HCEC 1CT (cell line): Measurements from ENCODE around the gene KCNG3.

Source experiments
- DNase-seq: peaks from one replicate; pipeline ENCODE4 v3.0.0-alpha.2; 2017

KCNG3 gene

DNA sequence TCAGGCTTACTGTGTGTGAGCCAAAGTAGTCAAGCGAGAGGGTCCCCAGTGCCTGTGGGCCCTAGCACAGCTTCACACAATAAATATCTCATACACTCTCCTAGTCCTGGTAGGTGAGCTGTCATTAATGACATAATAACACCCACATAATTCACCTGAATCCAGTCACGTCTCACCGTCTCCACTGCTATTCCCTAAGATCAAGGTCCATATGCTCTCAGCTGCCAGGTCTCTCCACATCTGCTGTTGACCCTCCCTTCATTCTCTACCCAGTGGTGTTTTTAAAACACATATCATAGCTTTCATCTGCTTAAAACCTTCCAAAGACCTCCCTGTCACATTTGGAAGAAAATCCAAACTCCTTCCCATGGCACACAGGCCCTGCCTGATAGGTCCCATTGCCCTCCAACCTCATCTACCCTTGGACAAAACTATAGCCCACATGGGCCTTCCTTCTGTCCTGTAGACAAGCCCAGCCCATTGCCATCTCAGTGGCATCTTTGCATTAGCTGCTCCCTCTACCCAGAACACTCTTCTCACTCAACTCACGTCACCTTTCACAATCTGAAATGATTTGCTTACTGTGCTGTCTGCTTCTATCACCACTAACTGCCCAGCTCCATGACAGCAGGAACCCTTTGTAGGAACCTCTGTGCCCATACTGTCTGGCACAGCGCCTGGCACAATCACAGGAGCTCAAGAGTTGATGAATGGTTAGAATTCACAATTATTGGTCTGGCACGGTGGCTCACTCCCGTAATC lies 7.5 kb downstream of the KCNG3 start:
- DNase-seq = no peak

DNA sequence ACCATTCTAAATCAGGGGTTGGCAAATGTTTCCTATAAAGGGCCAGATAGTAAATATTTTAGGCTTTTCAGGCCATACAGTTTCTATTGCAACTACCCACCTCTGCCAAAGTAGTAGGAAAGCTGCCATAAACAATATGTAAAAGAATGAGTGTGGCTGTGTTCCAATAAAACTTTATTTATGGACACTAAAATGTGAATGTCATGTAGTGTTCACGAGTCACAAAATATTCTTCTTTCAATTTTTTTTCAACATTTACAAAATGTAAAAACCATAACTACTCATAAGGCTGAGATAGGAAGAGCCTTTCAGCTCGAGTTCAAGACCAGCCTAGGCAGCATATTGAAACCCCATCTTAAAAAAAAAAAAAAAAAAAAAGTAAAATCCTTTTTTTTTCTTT lies 13.4 kb downstream of the KCNG3 start:
- no peak for DNase-seq

DNA sequence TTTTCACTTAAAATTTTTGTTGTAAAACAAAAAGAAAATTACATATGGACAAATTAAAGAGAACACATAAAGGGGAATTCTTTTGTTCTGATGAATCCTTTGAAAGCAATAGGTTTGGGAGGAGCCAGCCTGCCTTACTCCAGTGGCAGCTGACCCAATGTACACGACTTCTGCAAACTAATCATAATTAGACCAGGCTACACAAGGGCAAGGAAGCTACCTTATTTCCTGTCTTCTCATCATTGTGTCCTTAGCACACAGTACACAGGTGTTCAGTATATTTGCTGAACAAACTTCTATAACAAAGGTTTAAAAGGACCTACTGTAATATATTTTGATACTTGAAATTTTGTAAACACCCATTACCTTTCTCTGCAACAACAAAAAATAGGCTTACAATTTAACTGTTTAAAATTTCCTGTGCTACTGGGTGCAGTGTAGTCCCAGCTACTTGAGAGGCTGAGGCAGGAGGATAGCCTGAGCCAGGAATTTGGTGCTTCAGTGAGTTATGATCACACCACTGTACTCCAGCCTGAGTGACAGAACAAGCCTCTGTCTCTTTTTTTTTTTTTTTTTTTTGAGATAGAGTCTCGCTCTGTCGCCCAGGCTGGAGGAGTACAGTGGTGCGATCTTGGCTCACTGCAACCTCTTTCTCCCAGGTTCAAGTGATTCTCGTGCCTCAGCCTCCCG lies 18.9 kb downstream of the KCNG3 start:
- no peak for DNase-seq

DNA sequence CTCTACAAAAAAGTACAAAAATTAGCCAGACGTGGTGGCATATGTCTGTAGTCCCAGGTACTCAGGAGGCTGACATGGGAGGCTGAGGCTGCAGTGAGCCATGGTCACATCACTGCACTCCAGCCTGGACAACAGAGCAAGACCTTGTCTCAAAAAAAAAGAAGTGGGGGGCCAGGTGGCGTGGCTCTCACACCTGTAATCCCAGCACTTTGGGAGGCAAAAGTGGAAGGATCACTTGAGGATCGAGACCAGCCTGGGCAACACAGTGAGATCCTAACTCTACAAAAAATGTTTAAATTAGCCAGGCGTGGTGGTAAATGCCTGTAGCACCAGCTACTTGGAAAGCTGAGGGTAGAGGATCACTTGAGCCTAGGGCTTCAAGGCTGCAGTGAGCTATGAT lies 23.1 kb downstream of the KCNG3 start:
- DNase-seq = no peak

DNA sequence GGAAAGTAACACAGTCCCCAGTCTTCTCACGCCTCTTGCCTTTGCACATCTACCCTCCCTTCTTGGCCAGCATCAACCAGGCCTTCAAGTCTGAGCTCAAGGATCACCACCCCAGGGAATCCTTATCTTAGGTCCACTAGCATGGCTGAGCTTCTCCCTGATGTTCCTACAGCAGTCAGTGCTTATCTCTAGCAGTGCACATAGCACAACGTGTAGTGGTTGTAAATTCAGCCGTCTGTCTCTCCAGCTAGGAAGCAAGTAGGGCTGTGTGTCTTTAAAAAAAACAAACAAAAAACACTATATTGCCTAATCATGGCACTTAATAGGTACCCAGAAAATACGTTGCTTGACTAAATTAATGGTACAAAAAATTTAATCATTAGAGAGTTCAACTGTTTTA lies 29.2 kb downstream of the KCNG3 start:
- DNase-seq = no peak

DNA sequence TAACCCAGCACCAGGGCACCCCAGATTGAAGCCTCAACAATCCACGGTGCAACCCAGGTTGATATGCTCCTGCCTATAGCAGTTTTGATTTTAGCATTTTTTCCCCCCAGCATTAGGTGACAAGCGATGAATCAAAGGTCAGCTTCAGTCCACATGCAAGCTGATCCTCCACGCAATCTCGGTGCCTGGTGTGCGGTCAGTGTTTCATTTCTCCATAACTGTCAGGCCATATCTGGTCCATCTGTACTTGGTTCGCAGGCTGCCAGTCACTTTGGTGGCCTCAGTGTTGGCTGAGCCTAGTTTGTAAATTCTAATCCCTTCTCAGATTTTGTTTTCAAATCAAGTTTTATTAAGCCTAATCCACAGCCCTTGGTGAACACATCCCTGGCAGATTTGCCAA lies 30.2 kb downstream of the KCNG3 start:
- no peak for DNase-seq

DNA sequence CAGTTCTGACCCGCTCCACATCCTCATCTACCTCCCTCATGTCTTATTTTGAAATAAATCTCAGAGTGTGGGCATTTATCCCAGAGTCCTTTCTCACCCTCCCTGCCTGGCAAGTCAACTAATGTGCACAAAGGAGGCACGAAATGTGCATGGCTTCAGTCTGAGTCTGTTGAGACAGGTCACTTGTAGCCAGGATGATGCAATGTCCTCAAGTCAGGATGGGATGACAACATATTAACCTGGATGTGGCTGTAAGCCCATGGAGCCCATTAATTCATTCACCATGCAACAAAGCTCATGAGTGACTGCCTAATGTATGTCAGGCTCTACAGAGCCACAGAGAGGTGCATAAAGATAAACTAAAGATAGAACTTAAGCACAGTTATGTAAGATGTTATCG lies 34.5 kb downstream of the KCNG3 start:
- no peak for DNase-seq

DNA sequence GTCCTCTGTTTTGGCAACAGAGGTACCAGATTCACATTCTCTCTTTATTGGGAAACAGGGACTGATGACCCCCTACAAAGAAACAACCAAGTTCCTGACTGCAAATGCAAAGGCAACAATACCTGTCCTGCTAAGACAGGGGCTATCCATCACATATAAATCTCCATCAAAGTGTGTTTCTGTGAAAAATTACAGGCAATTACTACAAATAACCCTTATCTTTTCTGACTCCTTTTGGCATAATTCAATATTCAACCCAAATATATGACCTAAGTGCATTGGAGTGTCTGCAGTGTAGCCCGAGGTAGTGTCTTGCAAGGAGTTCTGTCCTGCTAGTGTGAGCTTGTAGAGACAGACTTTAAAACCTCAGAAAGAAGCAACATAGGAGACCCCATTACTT lies 35.4 kb downstream of the KCNG3 start:
- DNase-seq = no peak

DNA sequence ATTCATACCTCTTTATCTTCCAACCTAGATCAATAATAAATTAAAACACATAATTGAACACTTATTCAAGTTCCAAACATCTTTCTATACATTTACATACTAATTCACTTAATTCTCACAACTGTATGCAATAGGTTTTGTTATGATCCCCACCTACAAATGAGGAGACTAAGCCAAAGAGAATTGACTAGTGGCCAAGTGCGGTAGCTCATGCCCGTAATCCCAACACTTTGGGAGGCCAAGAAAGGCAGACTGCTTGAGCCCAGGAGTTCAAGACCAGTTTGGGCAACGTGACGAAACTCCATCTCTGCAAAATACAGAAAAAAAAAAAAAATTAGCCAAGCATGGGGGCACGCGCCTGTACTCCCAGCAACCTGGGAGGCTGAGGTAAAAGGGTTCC lies 36.8 kb downstream of the KCNG3 start:
- no peak for DNase-seq

DNA sequence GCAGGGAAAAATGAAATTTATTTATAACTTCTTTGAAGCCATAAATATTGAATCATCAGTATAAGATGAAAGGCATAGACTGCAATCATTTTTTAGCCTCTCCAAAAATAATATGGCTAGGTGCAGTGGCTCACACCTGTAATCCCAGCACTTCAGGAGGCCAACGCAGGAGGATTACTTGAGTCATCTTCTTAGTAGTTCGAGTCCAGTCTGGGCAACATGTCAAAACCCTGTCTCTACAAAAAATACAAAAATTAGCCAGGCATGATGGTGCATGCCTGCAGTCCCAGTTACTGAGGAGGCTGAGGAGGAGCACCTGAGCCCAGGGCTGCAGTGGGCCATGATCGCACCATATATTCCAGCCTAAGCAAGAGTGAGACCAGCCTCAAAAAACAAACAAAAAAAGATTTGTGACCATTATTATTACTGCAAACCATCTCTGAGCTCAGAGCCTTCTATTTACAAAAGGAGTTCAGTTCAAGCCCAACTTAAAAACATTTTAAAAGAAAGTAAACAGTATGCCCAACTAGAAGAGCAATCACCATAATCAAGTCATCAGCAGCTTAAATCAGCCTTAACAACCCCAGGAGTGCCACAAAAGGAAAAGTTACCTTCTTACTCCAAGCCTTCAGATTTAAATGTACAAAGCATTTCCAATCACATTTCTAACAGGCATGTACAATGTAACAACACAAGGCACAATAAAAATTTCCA lies 37.5 kb downstream of the KCNG3 start:
- DNase-seq = no peak

DNA sequence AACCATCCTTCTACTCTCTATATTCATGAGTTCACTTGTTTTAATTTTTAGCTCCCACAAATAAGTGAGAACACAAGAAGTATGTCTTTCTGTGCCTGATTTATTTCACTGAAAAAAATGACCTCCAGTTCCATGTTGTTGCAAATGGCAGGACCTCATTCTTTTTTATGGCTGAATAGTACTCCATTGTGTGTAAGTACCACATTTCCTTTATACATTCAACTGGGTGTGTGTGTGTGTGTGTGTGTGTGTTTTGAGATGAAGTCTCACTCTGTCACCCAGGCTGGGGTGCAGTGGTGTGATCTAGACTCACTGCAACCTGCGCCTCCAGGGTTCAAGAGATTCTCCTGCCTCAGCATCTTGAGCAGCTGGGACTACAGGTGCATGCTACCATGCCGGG lies 41.2 kb downstream of the KCNG3 start:
- DNase-seq = no peak

DNA sequence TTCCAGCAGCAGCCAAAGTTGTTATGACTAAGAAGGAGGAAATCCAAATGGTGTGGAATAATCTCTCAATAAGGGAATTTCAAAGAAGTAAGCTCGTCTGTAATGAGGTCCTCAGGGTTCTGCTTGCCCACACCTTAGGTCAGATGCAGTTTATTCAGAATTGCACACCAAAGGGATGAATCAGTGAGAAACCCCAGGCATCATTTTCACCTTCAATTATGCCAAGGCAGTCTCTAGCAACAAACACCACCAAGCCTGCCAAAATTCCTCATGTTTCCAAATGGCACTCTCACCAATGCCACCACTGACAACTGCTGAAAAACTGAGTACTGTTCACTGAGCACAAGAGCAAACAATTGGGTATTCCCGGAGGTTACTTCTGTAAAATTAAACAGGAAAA lies 43.6 kb downstream of the KCNG3 start:
- no peak for DNase-seq

DNA sequence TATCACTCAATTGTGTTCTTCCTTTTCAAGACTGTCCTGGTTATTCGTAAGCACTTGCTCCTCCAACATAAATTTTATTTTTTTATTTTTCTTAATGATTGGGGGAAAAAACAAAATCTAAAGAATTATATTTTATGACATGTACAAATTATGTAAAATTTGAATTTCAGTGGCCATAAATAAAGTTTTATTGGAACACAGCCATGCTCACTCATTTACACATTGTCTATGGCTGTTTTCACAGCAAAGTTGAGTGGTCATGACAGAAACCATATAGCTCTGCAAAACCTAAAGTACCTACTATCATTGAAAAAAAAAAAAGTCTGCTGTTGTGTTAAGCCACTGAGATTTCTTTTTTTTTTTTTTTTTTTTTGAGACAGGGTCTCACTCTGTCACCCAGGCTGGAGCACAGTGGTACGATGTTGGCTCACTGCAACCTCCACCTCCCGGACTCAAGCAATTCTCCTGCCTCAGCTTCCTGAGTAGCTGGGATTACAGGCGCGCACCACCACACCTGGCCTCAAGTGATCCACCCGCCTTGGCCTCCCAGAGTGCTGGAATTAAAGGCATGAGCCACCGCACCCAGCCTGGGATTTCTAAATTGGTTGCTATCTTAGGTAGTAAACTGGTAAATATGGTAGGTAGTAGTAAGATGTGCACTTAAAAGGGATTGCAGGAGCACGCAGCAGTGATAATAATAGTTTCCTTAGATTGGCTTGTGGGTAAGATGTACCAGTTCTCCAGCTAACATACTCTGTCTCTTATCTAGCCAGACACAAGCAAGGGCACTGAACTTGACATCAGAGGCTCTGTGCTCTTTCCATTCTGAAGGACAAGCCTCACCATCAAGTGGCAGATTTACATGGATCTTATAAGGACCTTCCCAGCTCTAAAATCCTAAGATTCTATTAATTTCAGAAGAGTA lies 44.4 kb downstream of the KCNG3 start:
- no peak for DNase-seq

DNA sequence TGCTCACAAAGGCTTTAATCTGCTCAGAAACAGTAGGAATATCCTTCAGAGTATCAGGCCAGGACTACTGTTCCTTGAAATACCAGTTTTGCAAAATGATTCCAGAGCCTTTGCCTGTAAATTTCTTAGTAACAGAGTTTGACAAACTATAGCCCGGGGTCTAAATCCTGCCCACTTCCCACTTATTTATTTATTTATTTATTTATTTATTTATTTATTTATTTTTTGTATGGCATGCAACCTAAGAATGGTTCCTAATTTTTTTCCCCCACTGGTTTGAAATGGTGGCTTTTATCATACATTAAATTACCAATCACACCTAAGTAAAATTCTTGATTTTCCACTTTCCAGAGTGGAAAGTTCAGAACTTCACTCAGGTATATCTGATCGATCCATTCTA lies 45.6 kb downstream of the KCNG3 start:
- DNase-seq = no peak

DNA sequence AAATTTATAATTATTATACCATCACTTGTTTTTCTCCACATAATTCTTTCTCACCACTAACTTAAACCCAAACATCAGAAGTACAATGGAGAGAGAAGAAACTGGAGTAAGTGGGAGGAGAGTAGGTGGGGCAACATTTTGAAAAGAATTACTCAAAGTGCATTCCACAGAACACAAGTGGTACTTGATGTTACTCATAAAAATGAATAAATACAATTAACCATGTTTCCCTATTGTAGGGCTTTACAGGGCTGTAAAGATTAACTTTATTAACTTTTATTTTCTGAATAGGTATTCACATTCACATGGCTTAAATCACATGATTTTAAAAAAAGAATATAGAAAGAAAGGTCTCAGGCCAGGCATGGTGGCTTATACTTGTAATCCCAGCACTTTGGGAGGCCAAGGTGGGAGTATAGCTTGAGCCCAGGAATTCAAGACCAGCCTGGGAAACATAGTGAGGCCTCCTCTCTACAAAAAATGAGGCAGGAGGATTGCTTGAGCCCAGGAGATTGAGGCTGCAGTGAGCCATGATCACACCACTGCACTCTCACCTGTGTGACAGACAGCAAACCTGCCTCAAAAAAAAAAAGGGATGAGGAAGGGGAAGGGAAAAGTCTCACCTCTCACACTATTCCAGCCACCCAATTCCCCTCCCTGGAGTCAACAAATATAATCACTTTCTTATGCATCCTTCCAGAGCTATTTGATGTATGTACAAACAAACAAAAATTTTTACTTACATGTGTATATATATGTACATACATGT lies 47.1 kb downstream of the KCNG3 start:
- no peak for DNase-seq

DNA sequence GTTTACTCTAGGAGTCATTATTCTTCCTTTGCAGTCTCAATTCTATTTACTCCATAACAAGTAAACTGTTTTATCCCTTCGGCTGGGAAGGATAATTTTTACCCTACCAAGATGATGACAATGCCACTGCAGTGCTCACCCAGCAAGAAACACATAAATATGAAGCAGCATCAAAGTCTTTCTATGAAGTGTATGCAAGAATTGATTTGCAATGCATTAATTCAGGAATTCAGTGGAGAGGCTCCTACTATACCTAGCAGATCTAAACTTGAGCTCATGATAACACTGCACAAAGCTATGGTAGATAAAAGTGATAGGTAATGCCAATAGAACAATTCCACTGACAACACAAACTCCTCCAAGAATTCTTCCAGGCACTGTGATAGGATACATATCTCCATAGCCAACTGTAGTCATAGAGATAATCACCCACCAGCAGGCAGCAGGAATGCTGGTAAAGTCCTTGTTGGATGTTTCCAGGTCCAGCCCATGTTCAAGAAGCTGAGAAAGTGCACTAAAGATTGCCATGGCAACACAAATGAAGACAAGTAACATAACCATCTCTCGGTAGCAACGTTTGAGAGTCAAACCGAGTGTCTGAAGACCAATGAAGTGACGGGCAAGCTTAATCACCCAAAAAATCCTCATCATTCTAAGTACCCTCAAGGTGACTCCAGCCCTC lies 49.9 kb downstream of the KCNG3 start:
- no peak for DNase-seq

DNA sequence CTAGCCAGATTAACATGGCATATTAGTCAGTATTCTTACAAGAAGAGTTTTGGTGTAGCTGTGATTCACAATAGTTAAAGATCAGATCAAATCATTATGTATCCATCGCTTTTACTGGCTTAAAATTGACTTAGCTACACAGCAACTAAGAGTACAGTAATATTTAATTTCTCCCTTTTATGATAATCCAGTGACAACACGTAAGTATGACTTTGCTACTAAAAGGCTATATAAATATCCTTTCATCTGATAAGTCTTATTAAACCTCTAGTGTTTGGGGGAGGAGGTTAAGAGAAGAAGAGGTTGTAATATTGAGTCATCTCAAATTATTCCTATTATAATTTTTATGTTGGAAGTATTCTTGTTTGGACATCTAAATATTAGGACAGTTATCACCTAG lies 51.0 kb downstream of the KCNG3 start:
- DNase-seq = no peak

DNA sequence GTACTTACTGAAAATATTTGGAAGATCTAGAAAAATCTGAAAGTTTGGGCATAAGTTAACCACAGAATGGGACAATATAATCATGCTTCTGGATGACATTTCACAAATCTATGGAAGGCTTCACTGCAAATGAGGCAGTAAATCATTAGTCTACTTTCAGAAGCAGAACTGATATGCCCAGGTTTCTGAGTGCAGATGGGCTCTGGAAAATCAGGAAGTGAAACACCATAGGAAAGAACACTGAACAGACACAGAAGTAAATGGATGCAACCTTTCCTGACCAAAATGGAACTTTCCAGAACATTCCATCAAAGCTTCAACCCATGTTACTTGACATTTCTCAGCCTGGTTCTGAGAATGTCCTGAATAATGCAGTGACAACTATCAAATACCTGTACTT lies 55.1 kb downstream of the KCNG3 start:
- no peak for DNase-seq

DNA sequence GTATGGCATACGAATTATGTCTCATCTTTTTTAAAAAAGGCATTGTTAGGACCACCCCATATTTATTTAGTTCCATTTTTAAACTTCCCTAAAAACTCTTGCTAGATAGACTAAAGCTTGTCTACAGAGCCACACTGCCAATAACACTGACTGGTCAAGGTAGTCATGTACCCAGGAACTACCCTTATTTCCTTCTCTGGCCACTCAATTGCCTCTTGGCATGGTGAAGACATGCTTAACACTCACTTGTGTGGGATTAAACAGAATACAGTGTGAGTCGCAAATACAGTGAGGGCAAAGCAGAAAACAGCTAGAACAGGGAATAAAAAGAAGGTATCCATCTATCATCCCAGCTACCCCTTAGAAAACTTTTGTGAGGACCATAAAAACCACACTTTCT lies 57.4 kb downstream of the KCNG3 start:
- DNase-seq = no peak

DNA sequence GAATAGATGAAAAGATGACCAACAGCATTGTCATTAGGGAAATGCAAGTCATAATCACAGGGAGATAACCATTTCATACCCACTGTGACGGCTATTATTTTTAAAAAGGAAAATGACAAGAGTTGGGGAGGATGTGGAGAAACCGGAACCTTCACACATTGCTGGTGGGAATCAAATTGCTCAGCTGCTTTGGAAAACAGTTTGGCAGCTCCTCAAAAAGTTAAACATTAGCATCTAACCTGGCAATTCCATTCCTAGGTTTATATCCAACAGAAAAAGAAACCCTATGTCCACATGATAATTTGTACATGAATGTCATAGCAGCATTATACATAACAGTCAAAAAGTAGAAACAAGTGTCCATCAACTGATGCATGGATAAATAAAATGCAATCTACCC lies 58.2 kb downstream of the KCNG3 start:
- no peak for DNase-seq

DNA sequence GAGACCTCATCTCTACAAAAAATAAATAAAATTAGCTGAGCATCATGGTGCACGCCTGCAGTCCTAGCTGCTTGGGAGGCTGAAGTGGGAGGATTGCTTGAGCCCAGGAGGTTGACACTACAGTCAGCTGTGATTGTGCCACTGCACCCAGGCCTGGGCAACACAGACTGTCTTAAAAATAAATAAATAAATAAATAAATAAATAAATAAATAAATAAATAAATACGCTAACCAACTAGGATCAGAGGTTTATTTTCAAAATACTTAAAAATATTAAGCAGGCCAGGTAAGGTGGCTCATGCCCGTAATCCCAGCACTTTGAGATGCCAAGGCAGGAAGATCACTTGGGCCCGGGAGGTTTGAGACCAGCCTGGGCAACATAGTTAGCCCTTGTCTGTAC lies 63.6 kb downstream of the KCNG3 start:
- no peak for DNase-seq

DNA sequence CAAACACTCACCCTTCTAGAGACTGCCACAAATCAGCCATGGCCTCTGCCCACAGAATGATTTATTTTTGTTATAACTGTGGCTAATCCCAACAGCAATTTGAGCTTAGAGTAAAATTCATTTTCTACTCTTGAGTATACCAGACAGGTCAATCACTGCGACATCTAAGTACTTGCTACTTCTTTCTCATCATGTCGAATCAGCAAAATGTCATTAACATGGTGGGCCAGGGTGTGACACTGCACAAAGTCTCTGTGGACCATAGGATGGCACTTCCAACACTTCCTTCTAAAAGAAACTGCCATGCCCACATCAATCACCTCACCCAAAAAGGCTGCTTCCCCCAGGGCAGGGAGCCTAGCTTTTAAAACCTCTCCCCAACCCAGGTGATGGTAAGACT lies 64.4 kb downstream of the KCNG3 start:
- DNase-seq = no peak
